GM21619 (cell line): ENCODE data around the gene PVR.
"Not testable (repeated sequence)": the region's sequence is repeated elsewhere in the genome, so short reads cannot be mapped to it uniquely, and the experiment has no call there.

ENCODE experiments used
- ATAC-seq: cut with Tn5 transposase; IDR thresholded peaks from one replicate; pipeline ENCODE4 v1.9.1; 2021; ENCODE audit not compliant: unreplicated experiment

The PVR gene

GRCh38 chr19:44618640-44619357, 24.9 kb upstream of the PVR start:
- ATAC-seq: no peak

DNA sequence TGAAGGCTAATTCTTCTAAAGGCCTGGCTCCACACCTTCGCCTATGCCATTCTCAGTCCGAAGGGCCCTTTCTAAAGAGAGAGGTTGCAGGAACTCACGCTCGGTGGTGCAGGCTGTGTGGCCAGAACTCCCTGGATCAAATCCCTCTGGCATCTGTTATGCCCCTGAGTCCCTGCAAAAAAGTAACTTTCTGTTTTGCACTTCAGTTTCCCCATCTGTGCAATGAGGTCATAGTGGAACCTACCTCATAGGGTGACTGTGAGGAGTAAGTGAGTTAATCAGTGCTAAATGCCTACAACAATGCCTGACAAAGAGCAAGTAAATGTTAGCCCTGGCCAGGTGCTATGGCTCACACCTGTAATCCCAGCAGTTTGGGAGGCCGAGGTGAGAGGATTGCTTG, 23.0 kb upstream of the PVR start:
- ATAC-seq: no peak

GRCh38 chr19:44621367-44621766, 22.3 kb upstream of the PVR start:
- ATAC-seq: no peak

GRCh38 chr19:44623080-44623479, 20.6 kb upstream of the PVR start:
- ATAC-seq: no peak

DNA sequence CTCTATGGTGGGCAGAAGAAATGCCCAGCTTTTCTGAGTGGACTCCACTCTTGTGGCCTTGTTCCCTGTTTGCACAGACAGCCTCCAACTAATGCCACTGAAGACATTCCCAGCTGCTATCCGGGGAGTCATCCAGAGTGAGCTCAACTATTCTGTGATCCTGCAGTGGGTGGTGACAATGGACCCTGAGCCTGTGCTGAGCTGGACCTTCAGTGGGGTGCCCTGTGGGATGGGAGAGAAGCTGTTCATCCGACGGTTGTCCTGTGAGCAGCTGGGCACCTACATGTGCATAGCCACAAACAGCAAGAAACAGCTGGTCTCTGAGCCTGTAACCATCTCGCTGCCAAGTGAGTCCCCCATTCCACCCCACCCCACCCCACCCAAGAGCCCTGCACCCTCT, 20.1 kb upstream of the PVR start:
- no peak for ATAC-seq

DNA sequence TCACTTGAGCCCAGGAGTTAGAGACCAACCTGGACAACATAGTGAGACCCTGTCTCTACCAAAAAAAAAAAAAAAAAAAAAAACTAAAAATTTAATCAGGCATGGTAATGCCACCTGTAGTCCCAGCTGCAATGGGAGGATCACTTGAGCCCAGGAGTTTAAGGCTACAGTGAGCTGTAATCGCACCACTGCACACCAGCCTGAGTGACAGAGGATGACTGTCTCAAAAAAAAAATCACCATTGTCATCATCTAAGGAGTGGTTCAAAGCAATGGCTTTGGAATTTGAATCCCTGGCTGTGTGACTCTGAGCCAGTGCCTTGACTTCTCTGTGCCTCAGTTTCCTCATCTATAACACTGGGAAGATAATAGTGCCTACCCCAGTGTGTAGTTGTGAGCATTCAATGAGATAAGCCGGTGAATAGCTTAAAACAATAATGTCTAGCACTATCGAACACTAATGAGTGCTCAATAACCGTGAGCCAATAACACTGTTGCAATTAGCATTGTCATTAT, 18.8 kb upstream of the PVR start:
- ATAC-seq: no peak

GRCh38 chr19:44625637-44626036, 18.1 kb upstream of the PVR start:
- not testable (repeated sequence) for ATAC-seq

GRCh38 chr19:44626048-44626624, 17.6 kb upstream of the PVR start:
- ATAC-seq: no peak

- no peak for ATAC-seq
Measured at GRCh38 chr19:44627631-44628030, 16.1 kb upstream of the PVR start.

DNA sequence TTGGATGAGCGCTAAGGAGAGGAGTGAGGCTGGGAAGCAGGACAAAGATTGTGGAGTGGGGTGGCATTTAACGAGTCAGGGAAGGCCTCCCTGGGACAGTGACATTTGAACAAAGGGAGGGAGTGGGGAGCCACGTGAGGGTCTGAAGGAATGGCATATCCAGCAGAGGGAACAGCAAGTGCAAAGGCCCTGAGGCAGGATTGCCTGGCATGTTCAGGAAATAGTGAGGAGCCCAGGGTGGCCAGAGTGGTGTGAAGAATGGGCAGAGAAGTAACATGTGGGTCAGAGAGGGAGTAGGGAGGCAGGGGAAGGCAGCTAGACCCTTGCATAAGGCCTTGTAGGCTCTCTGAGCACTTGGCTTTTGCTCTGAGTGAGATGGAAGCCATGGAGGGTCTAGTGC, 14.9 kb upstream of the PVR start:
- no peak for ATAC-seq

DNA sequence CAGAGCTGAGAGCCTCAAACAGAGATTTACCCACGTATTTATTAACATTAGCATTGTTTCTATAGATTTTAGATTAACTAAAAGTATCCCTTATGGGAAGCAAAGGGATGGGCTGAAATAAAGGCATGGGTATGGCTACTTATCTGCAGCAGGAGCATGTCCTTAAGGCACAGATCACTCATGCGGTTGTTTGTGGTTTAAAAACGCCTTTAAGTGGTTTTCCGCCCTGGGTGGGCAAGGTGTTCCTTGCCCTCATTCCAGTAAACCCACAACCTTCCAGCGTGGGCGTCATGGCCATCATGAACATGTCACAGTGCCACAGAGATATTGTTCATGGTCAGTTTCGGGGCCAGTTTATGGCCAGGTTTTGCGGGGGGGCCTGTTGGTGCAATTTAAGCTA, 12.1 kb upstream of the PVR start:
- ATAC-seq: not testable (repeated sequence)

GRCh38 chr19:44634058-44634457, 9.7 kb upstream of the PVR start:
- ATAC-seq: not testable (repeated sequence)

GRCh38 chr19:44634785-44635184, 8.9 kb upstream of the PVR start:
- ATAC-seq: no peak

DNA sequence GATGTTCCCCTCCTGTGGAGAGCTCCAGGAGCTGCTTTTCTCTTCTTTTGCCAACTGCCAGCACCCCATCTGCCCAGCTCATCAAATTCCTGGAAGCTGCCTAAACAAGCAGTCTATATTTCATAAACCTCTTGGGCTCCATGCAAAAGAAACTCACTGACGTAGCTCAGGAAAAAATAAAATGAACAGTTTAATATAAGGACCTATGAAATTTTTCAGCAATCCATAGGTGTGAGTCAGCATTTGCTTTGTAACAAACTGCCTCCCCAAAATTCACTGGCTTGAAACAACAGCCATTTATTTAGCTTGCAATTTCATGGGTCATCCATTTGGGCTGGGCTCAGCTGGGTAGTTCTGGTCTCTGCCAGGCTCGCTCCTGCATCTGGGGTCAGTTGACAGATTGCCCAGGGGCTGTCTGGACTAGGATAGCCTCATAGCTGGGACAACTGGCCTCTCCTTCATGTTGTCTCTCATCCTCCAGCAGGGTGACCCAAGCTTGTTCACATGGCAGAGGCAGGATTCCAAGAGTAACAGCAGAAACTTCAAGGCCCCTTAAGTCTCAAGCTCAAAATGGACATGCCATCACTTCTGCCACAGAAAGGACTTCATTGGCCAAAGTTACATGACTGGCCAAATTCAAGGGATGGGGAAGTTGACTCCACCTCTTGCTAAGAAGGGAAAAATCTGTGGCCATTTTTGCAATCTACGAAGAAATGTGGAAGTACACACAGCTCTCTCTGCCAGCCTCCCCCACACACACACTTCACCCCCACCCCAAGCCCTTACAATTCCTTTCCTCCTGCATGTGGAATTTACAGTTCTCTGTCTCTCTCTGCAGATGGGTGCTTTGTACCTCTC, 7.9 kb upstream of the PVR start:
- no peak for ATAC-seq

GRCh38 chr19:44636439-44637389, 7.0 kb upstream of the PVR start:
- no peak for ATAC-seq

GRCh38 chr19:44637390-44637764, 6.3 kb upstream of the PVR start:
- no peak for ATAC-seq

- ATAC-seq: no peak
Measured at GRCh38 chr19:44640518-44640917, 3.2 kb upstream of the PVR start.

DNA sequence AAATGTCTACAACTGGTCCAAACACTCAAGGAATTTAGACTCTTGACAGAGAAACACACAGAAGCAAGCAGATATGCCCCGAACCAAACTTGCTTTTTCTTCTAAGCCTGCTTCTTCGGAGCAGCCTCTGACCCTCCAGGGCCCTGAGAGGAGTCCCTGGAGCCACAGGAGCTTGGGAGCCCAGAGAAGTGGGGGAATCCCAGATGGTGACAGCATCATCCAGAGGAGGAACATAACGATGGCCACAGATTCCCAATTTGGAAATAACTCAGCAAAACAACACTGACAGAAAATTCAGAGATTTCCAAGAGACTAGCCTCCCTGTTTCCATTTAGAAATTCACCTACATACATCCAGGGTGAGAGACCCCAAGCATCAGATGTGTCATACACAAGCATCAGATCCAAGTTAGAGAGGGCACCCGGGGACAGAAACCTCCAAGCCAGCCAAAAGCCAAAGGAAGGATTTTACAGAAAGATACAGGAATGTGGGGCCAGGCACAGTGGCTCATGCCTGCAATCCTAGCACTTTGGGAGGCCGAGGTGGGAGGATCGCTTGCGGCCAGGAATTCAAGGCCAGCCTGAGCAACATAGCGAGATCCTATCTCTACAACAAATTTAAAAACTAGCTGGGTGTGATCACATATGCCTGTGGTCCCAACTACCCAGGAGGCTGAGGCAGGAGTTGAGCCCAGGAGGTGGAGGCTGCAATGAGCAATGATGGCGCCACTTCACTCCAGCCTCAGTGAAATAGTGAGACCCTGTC, 2.0 kb upstream of the PVR start:
- no peak for ATAC-seq

DNA sequence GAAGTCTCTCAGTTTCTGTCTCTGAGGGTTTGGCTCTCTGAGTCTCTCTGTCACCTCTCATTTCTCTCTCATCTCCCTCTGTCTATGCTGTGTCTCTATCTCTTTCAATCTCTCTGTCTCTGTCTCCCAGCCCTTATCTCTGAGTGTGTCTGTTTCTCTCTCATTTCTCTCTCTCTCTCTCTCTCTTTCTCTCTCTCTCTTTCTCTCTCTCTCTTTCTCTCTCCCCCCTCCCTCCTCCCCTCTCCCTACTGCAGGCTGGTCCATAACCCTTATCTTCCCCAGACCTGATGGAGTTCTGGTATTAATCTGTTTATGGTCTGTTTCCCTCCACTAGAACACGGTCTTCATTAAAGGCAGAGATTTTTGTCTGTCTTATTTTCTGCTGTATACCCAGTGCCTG, 1.3 kb upstream of the PVR start:
- no peak for ATAC-seq

DNA sequence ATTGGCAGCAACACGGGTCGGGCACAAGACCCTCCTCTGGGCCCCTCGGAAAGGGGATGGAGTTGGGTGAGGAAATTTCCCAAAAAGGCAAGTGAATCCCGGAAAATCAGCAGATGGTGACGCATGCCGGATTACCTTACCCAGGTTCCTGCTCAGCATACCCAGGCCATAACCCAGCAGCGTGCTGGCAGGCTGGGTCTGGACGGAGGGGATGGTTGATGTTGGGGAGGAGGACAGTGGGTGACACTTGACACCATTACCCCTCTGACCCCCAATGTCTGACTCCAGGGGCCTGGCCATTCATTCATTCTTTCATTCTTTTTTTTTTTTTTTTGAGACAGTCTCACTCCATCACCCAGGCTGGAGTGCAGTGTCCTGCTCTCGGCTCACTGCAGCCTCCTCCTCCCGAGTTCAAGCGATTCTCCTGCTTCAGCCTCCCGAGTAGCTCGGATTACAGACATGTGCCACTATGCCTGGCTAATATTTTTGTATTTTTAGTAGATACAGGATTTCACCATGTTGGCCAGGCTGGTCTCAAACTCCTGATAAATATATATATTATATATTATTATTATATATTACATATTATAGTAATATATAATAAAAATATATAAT, 799 bp downstream of the PVR start:
- ATAC-seq: no peak
